ENCODE measurements around the gene HFE. TPM values are rescaled to one million over a fixed set of nuclear protein-coding genes. Genes with fewer than 3 reads are reported as not detected.
"Not testable (repeated sequence)": the region's sequence is repeated elsewhere in the genome, so short reads cannot be mapped to it uniquely, and the experiment has no call there.

HFE gene
- total and polyA plus RNA-seq, 5 donors = 4.3 to 13.2 (median 7.4) TPM

DNA sequence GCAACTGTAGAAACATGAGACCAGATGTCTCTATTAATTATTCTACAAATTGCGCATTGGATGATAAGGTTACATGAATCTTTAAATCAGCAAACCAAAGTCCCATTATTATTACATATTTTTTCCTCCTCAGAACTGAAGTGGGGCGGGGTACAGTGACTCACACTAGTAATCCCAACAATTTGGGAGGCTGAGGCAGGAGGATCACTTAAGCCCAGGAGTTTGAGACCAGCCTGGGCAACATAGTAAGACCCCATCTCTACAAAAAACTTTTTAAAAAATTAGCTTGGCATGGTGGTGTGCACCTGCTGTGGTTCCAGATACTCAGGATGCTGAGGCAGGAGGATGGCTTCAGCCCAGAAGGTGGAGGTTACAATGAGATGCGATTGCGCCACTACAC lies 29.0 kb downstream of the HFE start:
- WGBS = 98% methylated on average over 4 of the region's 4 CpGs
- no peak for ATAC-seq
- no peak for DNase-seq
- no peak overlapping the region for H3K4me3 ChIP-seq (ENCODE audit: low read length)
- no peaks in the 10 kb centered on the region for H3K27me3 ChIP-seq (ENCODE audit: control insufficient read depth, insufficient read depth)
- H3K27ac ChIP-seq (ENCODE audit: low read length) = no peak overlapping the region
- no peaks in the 10 kb centered on the region for H3K9me3 ChIP-seq (ENCODE audit: control insufficient read depth, low read length)
- no peaks in the 10 kb centered on the region for H3K4me1 ChIP-seq (ENCODE audit: control insufficient read depth, insufficient read depth, low read length)
- intact Hi-C loops (cut with DNase I) = no loop called here

DNA sequence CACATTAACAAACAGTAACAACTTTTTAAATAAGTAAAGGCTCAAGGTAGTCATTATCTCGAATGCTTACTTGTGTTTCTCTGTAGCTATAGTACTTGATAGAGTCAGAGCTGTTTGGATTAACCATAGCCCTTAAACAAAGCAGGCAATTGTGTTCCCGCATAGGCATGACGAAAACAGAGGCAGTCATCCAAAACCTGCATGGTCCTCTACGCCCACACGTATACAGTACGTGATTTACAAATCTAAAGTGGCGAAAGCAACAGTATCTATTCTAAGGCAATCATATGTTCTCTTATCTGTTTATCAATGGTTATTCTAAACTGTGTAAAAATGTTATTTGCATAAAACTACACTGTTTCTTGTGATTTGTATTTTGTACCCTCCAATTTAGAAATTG lies 31.8 kb downstream of the HFE start:
- DNase-seq (no peak), ATAC-seq (no peak)
- Histone ChIP-seq H3K9me3 (ENCODE audit: control insufficient read depth, low read length) (no peaks in the 10 kb centered on the region), H3K27me3 (ENCODE audit: control insufficient read depth, insufficient read depth) (no peaks in the 10 kb centered on the region), H3K4me1 (ENCODE audit: control insufficient read depth, insufficient read depth, low read length) (no peaks in the 10 kb centered on the region), H3K4me3 (ENCODE audit: low read length) (no peak overlapping the region), H3K27ac (ENCODE audit: low read length) (no peak overlapping the region)
- intact Hi-C loops (cut with DNase I) = no loop called here
- WGBS = 71% methylated on average over 7 of the region's 7 CpGs

DNA sequence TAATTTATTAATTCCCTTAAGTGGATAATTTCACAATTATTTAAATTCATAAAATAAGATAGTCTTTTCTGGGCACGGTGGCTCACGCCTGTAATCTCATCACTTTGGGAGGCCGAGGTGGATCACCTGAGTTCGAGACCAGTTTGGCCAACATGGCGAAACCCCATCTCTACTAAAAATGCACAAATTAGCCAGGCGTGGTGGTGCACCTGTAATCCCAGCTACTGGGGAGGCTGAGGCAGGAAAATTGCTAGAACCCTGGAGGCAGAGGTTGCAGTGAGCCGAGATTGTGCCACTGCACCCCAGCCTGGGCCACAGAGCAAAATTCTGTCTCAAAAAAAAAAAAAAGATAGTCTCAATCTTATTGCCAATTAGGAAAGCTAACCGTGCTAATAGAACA lies 32.9 kb downstream of the HFE start:
- intact Hi-C loops (cut with DNase I) = loop anchor here in 2 of 4 donors (5.0 to 10.0 kb wide), 2 partner anchors 37 to 75 kb away; a partner anchor contains a TSS
- H3K27ac ChIP-seq (ENCODE audit: low read length); DNase-seq; H3K9me3 ChIP-seq (ENCODE audit: control insufficient read depth, low read length); ATAC-seq; H3K4me3 ChIP-seq (ENCODE audit: low read length); H3K4me1 ChIP-seq (ENCODE audit: control insufficient read depth, insufficient read depth, low read length); H3K27me3 ChIP-seq (ENCODE audit: control insufficient read depth, insufficient read depth): not testable (repeated sequence)
- WGBS = 97% methylated on average over 8 of the region's 8 CpGs

DNA sequence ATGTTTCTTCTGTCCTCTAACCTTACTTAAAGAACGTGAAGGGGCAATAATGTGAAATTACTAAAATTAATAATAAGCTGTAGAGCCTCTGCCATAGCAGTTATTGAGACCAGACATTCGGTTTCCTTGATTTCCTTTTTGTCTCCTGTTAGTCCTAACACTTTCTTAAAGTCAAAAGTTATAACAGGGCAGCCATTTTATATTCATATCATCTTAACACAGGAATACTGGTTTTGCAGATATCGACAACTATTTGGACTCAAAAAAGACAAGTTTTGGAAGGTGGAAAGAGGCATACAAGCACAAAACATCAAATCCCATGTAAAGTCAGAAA lies 33.5 kb downstream of the HFE start:
- 82% methylated on average over 3 of the region's 3 CpGs for WGBS
- intact Hi-C loops (cut with DNase I) = loop anchor here in 2 of 4 donors (5.0 to 10.0 kb wide), 2 partner anchors 37 to 74 kb away; a partner anchor contains a TSS
- no peaks in the 10 kb centered on the region for H3K4me1 ChIP-seq (ENCODE audit: control insufficient read depth, insufficient read depth, low read length)

DNA sequence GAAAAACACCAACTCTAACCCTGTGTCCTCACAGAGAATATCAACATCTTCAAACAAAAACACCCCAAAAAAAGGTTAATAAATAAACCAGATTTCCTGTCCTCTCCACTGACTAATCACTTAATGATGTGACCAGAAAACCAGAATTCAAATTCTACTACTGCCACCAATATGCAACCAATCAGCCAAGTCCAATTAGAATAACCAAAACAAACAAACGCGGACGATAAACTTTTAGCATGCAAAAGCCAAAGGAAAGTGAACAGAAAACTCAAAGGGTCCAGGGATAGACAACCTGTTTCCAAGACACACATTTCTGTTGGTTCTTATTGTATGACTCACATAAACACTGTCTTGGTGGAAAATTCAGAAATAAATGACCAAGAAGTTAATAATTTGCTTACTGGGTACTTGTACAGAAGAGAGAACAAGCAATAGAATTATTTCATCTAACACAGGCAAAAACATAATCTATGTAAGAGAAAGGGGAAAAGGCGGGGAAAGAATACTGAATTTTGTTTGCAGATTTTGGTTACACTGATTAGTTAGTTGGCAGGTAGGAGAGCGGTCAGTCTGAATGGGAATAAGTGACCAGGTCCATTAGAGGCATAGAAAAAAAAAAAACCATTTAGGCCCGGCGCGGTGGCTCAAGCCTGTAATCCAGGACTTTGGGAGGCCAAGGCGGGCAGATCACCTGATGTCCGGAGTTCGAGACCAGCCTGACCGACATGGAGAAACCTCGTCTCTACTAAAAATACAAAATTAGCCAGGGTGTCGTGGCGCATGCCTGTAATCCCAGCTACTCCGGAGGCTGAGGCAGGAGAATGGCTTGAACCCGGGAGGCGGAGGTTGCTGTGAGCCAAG lies 34.1 kb downstream of the HFE start:
- intact Hi-C loops (cut with DNase I) = loop anchor here in 2 of 4 donors (2.0 to 10.0 kb wide), 3 partner anchors 17 to 73 kb away; a partner anchor contains a TSS
- no peak overlapping the region for H3K4me3 ChIP-seq (ENCODE audit: low read length)
- ATAC-seq (no peak), DNase-seq (no peak)
- H3K27me3 ChIP-seq (ENCODE audit: control insufficient read depth, insufficient read depth) = no peaks in the 10 kb centered on the region
- H3K4me1 ChIP-seq (ENCODE audit: control insufficient read depth, insufficient read depth, low read length) = no peaks in the 10 kb centered on the region
- 95% methylated on average over 18 of the region's 18 CpGs for WGBS
- H3K9me3 ChIP-seq (ENCODE audit: control insufficient read depth, low read length) = no peaks in the 10 kb centered on the region
- no peak overlapping the region for H3K27ac ChIP-seq (ENCODE audit: low read length)

More for the DNA sequence above, 33.5 kb downstream of the HFE start:
- ATAC-seq (no peak), DNase-seq (no peak)
- no peaks in the 10 kb centered on the region for H3K9me3 ChIP-seq (ENCODE audit: control insufficient read depth, low read length)
- no peak overlapping the region for H3K4me3 ChIP-seq (ENCODE audit: low read length)
- no peaks in the 10 kb centered on the region for H3K27me3 ChIP-seq (ENCODE audit: control insufficient read depth, insufficient read depth)
- no peak overlapping the region for H3K27ac ChIP-seq (ENCODE audit: low read length)

DNA sequence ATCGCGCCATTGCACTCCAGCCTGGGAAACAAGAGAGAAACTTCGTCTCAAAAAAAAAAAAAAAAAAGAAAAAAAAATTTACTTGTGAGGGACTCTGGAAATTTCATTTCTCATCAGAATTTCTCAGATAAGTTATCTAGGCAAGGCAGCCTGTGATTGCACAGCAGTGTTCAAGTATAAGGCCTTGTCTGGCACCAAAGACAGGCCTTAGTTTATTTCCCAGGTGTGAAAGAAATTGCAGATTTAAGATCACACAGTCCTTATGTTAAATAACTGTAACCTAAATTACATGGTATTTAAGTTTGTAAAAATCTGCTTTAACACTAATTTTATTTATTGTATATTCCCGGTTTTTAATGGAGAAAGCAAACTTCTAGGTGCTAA lies 34.8 kb downstream of the HFE start:
- no peaks in the 10 kb centered on the region for H3K27me3 ChIP-seq (ENCODE audit: control insufficient read depth, insufficient read depth)
- no peak for ATAC-seq
- no peaks in the 10 kb centered on the region for H3K4me1 ChIP-seq (ENCODE audit: control insufficient read depth, insufficient read depth, low read length)
- intact Hi-C loops (cut with DNase I) = loop anchor here in 2 of 4 donors (2.0 to 10.0 kb wide), 3 partner anchors 17 to 73 kb away; a partner anchor contains a TSS
- H3K9me3 ChIP-seq (ENCODE audit: control insufficient read depth, low read length) = no peaks in the 10 kb centered on the region
- no peak overlapping the region for H3K27ac ChIP-seq (ENCODE audit: low read length)
- WGBS = 80% methylated on average over 4 of the region's 4 CpGs
- no peak overlapping the region for H3K4me3 ChIP-seq (ENCODE audit: low read length)
- no peak for DNase-seq

DNA sequence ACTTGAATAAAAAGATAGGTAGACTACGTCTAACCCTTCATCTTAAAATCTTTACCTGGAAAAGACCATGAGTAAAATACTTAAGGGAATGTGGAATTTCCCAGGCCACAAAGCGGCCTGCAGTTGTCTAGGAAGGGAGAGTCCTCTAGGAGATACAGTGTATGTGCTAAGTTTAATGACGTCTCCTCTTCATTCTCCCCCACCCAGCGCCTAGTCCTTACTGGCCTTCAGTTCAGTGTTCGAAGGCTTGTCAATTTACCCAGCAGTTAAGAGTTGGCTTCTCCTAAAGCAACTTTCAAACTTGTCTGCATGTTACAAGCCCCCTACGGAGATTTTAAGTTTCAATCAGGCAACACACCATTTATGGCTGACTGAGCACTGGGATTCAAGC lies 35.2 kb downstream of the HFE start:
- peak overlapping the region; percentile 96 for H3K27ac ChIP-seq (ENCODE audit: low read length)
- ATAC-seq (no peak), DNase-seq (no peak)
- WGBS = 54% methylated on average over 6 of the region's 6 CpGs
- H3K4me1 ChIP-seq (ENCODE audit: control insufficient read depth, insufficient read depth, low read length) = no peaks in the 10 kb centered on the region
- intact Hi-C loops (cut with DNase I) = loop anchor here in 2 of 4 donors (2.0 to 10.0 kb wide), 3 partner anchors 18 to 72 kb away; a partner anchor contains a TSS
- peak overlapping the region; percentile 44 for H3K4me3 ChIP-seq (ENCODE audit: low read length)
- no peaks in the 10 kb centered on the region for H3K27me3 ChIP-seq (ENCODE audit: control insufficient read depth, insufficient read depth)
- H3K9me3 ChIP-seq (ENCODE audit: control insufficient read depth, low read length) = no peaks in the 10 kb centered on the region

DNA sequence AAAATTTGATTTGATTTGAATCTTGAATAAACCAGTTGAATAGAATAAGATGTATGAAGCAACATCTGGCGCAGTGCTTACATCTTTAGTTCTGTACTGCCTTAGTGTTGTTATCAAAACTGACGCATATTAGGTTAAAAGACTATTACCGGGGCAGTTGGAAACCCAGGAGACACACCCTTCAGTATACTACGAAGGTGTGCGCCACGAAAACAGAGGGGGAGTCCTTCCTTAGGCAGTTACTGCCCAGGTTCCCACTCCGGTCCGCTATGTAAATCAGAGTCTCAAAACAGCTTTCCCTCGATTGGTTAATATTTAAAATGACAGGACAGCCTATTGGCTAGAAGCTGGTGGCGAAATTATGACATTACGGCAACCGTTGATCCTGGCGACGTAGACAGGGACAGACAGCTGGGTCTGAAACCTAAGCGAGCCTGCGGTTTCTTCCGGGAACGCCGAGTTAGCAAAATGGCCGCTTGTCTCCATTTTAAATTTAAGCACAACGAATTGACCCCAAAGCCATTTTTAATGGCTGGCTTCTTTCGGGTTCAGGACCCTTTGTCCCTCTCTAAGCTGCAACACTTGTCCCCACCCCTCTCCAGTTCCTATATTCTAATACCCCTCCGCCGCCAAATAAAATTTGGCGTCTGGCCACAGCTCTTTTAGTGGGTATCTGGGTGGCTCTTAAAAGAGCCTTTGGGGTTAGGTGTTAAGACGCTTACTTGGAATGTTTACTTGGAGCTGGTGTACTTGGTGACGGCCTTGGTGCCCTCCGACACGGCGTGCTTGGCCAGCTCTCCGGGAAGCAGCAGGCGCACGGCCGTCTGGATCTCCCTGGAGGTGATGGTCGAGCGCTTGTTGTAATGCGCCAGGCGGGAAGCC lies 35.8 kb downstream of the HFE start:
- DNase-seq (peak; percentile 94 to 97 (median 96)), ATAC-seq (peak; percentile 91 to 93)
- H3K27ac ChIP-seq (ENCODE audit: low read length) = peak overlapping the region; percentile 96
- H3K4me1 ChIP-seq (ENCODE audit: control insufficient read depth, insufficient read depth, low read length) = no peaks in the 10 kb centered on the region
- H3K9me3 ChIP-seq (ENCODE audit: control insufficient read depth, low read length) = no peaks in the 10 kb centered on the region
- H3K4me3 ChIP-seq (ENCODE audit: low read length) = peak overlapping the region; percentile 85
- intact Hi-C loops (cut with DNase I) = loop anchor here in 2 of 4 donors (2.0 to 10.0 kb wide), 3 partner anchors 18 to 72 kb away; a partner anchor contains a TSS
- no peaks in the 10 kb centered on the region for H3K27me3 ChIP-seq (ENCODE audit: control insufficient read depth, insufficient read depth)
- WGBS = under 1% methylated on average over 38 of the region's 38 CpGs

DNA sequence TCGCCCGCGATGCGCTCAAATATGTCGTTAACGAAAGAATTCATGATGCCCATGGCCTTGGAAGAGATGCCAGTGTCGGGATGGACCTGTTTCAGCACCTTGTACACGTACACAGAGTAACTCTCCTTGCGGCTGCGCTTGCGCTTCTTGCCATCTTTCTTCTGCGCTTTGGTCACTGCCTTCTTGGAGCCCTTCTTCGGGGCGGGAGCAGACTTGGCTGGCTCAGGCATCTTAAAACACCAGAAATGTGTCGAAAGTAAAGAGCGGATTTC lies 36.4 kb downstream of the HFE start:
- no peaks in the 10 kb centered on the region for H3K4me1 ChIP-seq (ENCODE audit: control insufficient read depth, insufficient read depth, low read length)
- intact Hi-C loops (cut with DNase I) = loop anchor here in 2 of 4 donors (2.0 to 10.0 kb wide), 3 partner anchors 19 to 71 kb away; a partner anchor contains a TSS
- DNase-seq = peak; percentile 70 to 89 (median 84)

DNA sequence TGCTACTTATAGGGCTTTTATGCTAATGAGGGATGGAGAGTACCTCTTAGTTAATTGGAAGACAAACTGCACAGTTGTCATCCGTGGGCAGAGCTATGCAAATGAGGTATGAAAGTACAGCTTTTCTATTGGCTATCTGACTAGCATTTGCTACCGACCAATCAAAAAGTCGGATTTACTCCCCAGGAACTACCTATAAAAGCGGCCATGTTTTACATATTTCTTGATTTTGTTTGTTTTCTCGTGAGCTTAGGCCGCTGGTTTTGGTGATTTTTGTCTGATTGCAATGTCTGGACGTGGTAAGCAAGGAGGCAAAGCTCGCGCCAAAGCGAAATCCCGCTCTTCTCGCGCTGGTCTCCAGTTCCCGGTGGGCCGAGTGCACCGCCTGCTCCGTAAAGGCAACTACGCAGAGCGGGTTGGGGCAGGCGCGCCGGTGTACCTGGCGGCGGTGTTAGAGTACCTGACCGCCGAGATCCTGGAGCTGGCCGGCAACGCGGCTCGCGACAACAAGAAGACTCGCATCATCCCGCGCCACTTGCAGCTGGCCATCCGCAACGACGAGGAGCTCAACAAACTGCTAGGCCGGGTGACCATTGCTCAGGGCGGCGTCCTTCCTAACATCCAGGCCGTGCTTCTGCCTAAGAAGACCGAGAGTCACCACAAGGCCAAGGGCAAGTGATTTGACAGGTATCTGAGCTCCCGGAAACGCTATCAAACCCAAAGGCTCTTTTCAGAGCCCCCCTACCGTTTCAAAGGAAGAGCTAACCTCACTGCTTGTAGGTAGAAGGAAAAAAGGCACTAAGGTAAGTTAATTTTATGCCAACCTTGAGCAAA lies 36.9 kb downstream of the HFE start:
- H3K9me3 ChIP-seq (ENCODE audit: control insufficient read depth, low read length) = no peaks in the 10 kb centered on the region
- H3K4me1 ChIP-seq (ENCODE audit: control insufficient read depth, insufficient read depth, low read length) = no peaks in the 10 kb centered on the region
- intact Hi-C loops (cut with DNase I) = loop anchor here in 3 of 4 donors (2.0 to 10.0 kb wide), 4 partner anchors 19 to 71 kb away; a partner anchor contains a TSS
- H3K4me3 ChIP-seq (ENCODE audit: low read length) = peak overlapping the region; percentile 85
- WGBS = under 1% methylated on average over 45 of the region's 45 CpGs
- H3K27me3 ChIP-seq (ENCODE audit: control insufficient read depth, insufficient read depth) = no peaks in the 10 kb centered on the region
- DNase-seq (peak; percentile 63 to 85 (median 81)), ATAC-seq (peak; percentile 94)
- peak overlapping the region; percentile 96 for H3K27ac ChIP-seq (ENCODE audit: low read length)

More for the DNA sequence above, 36.4 kb downstream of the HFE start:
- Histone ChIP-seq H3K27me3 (ENCODE audit: control insufficient read depth, insufficient read depth) (no peaks in the 10 kb centered on the region), H3K9me3 (ENCODE audit: control insufficient read depth, low read length) (no peaks in the 10 kb centered on the region), H3K27ac (ENCODE audit: low read length) (peak overlapping the region; percentile 96), H3K4me3 (ENCODE audit: low read length) (peak overlapping the region; percentile 85)
- no peak for ATAC-seq
- 0% methylated on average over 16 of the region's 16 CpGs for WGBS

All from right cardiac atrium (tissue), 5 donors.